GM19025 (cell line): Measurements from ENCODE around the gene PHLDB3.

ENCODE experiments used
- ATAC-seq: cut with Tn5 transposase; IDR thresholded peaks from one replicate; pipeline ENCODE4 v1.9.1; 2021; ENCODE audit warnings: mild to moderate bottlenecking, low read depth, moderate library complexity; ENCODE audit not compliant: unreplicated experiment

The PHLDB3 gene

DNA sequence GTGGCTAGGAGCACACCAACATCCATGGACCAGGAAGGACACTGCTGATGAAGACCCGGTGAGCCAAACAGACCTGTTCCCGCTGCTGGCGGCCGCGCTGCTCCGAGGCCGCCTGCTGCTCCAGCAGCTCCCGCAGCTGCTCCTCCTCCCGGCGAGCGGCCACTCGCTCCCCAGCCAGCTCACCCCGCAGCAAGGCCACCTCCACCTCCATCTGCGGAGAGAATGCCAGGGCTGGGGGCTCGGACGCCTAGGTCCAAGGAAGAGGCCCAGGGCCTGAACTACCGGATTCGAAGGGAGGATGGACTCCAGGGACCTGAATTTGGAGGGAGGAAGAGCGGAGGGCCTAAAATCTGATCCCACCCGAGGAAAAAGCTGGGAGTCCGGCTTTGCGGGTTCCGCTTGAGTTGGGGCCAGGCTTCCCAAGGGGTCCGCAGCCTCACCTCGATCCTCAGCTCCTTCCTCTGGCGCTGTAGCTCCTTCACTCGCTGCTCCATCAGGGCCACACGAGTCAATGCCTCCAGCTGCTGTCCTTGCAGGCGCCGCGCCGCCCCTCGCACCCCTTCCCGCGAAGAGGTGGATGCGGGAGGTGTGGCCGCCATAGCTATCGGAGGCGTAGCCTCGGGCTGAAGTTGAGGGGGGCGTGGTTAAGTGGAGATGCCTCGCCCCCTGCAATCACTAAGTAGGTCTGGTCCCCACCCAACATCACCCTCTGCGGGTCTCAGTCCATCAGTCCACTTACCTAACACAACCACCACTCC lies 2.7 kb downstream of the PHLDB3 start:
- no peak for ATAC-seq

GRCh38 chr19:43499042-43499441 lies 5.5 kb downstream of the PHLDB3 start:
- ATAC-seq = no peak

- ATAC-seq = no peak
These were observed 6.2 kb downstream of the PHLDB3 start for GRCh38 chr19:43498233-43498842.

DNA sequence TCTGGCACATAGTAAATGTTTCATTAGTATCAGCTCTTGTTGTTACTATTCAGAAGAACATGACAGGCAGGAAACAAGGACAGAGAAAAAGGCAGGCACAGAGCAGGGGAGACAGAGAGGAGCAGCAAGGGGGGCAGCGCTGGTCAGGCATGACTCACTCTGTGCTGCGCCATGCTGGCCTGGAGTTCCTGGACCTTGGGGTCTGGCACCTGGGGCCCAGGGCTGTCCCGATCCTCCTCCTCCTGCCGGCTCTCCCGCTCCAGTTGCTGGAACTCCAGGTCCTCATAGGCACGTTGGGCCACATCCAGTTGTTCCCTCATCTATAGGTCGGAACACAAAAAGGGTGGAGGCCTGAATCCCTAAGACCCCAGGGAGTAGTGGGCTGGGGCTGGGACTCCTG lies 7.6 kb downstream of the PHLDB3 start:
- ATAC-seq = no peak

DNA sequence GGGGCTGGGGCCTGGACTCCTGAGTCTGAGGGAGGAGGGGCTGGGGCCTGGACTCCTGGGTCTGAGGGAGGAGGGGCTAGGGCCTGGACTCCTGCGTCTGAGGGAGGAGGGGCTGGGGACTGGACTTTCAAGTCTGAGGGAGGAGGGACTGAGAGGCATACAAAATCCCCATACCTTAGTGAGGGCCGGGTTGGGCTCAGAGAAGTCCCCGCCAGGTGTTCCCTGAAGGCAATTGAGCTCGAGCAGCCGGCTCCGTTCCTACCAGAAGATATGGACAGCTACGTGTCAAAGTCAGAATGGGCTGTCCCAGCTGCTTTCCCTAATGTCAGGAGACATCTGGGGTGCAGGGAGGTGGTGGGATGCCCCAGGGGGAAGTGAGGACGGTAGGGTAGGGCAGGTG lies 9.5 kb downstream of the PHLDB3 start:
- no peak for ATAC-seq

GRCh38 chr19:43490759-43491158 lies 13.8 kb downstream of the PHLDB3 start:
- no peak for ATAC-seq

GRCh38 chr19:43489979-43490599 lies 14.5 kb downstream of the PHLDB3 start:
- no peak for ATAC-seq

DNA sequence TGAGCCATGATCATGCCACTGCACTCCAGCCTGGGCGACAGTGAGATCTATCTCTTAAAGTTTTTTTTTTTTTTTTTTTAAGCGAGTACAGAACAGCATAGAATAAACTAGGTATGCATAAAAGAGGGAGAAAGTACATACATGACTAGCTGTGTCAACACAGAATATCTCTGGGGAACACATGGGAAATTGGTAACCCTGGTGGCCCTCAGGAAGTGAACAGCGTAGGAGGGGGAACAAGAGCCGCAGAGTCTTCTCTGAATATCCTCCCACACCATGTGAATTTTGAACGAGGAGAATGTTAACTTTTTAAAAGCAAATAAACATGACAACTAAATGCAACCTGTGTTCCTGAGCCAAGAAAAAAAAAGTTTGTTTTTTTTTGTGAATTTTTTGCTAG lies 15.2 kb downstream of the PHLDB3 start:
- ATAC-seq = no peak

GRCh38 chr19:43488179-43488578 lies 16.4 kb downstream of the PHLDB3 start:
- no peak for ATAC-seq

GRCh38 chr19:43486412-43486811 lies 18.1 kb downstream of the PHLDB3 start:
- ATAC-seq = no peak

DNA sequence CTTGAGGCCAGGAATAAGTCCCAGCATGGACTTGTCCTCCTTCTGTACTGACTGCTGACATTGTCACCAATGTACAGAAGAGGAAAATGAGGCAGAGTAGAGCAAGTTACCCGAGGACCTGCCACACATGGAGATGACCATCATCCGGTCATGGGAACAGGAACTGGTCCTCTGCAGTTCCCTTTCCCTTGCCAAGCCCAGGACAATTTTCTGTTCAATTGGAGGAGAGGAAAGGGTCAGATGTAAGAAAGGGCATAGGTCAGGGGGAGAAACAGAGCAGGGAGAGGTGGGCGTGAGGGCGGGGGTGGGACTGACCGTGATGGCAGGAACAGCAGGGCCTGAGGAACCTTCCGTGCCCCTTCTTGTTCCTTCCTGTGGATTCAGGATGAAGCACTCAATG lies 18.6 kb downstream of the PHLDB3 start:
- ATAC-seq = no peak

DNA sequence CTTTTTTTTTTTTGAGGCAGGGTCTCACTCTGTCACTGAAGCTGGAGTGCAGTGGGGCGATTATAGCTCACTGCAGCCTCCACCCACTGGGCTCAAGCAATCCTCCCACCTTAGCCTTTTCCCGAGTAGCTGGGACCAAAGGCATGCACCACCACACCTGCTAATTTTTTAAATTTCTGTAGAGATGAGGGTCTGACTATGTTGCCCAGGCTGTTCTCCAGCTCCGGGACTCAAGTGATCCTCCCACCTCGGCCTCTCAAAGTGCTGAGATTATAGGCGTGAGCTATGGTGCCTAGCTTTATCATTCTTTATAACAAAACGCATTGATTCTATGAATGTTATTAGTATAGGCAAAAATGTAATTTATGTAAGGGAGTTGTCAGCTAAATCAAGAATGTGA lies 21.3 kb downstream of the PHLDB3 start:
- no peak for ATAC-seq

- no peak for ATAC-seq
These were observed 22.4 kb downstream of the PHLDB3 start for GRCh38 chr19:43482193-43482592.

DNA sequence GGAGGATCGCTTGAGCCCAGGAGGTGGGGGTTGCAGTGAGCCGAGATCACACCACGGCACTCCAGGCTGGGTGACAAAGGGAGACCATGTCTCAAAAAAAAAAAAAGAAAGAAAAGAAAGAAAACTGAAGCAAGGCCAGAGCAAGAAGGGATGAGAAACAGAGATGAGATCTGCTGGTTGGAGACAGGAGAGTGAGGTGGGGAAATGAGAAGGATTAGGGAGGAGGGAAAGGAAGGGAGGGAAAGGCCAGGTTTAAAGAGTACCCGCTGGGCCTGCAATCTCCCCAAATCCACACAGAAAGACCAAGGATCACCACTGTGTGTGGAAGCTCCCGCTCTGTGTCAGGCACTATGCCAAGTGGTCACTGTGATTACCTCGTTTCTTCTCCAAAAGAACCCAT lies 22.8 kb downstream of the PHLDB3 start:
- no peak for ATAC-seq

- ATAC-seq = no peak
These were observed 24.0 kb downstream of the PHLDB3 start for GRCh38 chr19:43480574-43480973.

- no peak for ATAC-seq
These were observed 24.5 kb downstream of the PHLDB3 start for GRCh38 chr19:43479961-43480561.

GRCh38 chr19:43479226-43479625 lies 25.3 kb downstream of the PHLDB3 start:
- ATAC-seq = no peak

GRCh38 chr19:43478323-43478722 lies 26.2 kb downstream of the PHLDB3 start:
- ATAC-seq = no peak

GRCh38 chr19:43476606-43477005 lies 27.9 kb downstream of the PHLDB3 start:
- no peak for ATAC-seq

- ATAC-seq = peak; percentile 72
These were observed 29.4 kb downstream of the PHLDB3 start for GRCh38 chr19:43474986-43475705.

GRCh38 chr19:43474487-43474886 lies 30.1 kb downstream of the PHLDB3 start:
- no peak for ATAC-seq
